Germinal center (tissue), 1 donor: Measurements from ENCODE around the gene GP1BB.

ENCODE experiments used
- DNase-seq: peaks from one replicate; pipeline ENCODE4 v3.0.0; 2012; ENCODE audit warnings: mixed read lengths, low spot score

GP1BB gene

DNA sequence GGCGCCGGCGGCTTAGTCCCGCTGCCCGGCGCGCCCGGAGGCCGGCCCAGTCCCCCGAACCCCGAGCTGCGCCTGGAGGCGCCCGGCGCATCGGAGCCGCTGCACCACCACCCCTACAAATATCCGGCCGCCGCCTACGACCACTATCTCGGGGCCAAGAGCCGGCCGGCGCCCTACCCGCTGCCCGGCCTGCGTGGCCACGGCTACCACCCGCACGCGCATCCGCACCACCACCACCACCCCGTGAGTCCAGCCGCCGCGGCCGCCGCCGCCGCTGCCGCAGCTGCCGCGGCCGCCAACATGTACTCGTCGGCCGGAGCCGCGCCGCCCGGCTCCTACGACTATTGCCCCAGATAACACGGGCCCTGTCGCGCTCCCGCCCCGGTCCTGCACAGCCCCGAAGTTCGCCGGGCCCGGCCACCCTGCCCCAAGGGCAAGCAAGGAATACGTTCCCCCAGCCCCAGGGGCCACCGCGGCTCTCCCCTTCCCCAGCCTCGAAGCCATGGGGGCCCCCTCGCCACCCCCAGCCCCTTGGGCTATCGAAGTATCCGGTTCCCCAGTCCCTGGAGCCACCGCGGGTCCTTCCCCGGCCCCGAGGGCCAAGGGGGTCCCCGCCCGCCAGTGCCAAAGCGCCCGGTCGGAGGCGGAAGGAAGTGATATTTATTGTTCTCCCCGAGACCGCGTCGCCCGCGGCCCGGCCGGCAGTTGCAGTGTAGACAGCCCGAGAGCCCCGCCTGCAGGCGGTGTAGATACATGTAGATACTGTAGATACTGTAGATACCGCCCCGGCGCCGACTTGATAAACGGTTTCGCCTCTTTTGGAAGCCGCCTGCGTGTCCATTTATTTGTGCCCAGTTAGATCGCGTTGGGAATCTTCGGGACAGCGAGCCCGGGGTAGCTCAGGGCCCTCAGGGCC is 43.4 kb downstream of the GP1BB start:
- DNase-seq = no peak

- no peak for DNase-seq
Measured at GRCh38 chr22:19767427-19768341, 44.3 kb downstream of the GP1BB start.

DNA sequence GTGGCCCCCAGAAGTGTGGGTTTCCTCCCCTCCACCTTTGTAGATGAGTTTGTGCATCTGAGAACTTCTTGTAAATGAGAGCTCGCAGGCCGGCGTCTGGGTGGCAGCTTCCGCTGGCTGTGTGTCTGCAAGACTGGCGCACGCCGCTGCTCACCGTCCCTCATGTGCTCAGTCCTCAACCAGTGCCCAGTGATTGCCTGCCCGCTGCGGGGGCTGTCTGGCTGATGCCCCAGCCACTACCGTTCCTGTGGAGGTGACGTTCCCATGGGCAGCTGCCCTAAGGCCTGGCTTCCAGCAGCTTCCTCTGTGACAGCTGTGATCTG is 46.0 kb downstream of the GP1BB start:
- DNase-seq = no peak

GRCh38 chr22:19770349-19771220 is 47.2 kb downstream of the GP1BB start:
- no peak for DNase-seq

DNA sequence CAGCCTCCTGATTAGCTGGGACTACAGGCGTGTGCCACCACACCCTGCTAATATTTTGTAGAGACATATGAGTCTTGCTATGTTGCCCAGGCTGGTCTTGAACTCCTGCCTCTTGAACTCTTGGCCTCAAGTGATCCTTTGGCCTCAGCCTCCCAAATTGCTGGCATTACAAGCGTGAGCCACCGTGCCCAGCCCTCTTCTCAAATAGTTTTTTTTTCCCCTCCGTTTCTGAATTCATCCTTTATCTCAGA is 49.0 kb downstream of the GP1BB start:
- DNase-seq = no peak

- DNase-seq = peak; percentile 55
Measured at GRCh38 chr22:19772673-19773469, 49.5 kb downstream of the GP1BB start.

DNA sequence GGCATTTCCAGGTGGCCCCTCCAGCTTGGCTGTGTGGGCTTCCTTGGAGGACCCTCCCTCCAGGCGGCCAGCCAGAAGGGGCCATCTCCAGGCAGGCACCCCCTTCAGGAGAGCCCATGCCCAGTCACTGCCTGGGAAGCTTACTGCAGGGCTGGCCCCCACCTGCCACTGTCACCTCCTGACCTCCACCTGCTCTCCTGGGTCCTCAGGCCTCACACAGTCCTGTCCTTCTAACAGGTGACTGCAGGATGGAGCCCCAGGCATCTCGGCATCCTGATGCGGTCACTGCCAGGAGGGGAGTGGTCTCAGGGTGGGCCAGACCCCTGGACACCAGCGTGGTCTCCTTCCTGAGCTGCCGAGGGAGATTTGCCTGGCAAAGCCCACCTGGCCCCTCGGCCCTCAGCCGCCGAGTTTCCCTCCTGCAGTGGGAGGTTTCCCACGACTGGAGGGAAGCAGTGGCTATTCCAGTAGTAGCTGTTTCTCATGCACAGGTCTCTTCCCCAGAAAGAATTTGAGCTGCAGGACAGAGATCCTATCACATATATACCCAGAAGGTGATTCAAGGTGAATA is 50.2 kb downstream of the GP1BB start:
- DNase-seq = no peak
